Stimulated activated CD8-positive, alpha-beta memory T cell treated with anti-CD3 and anti-CD28 coated beads, Interleukin-12 subunit alpha, Interleukin-12 subunit beta, amount 100 ng/mL, for 1 hour (primary cell): Measurements from ENCODE around the gene UBE2D2.
"Not testable (repeated sequence)": the region's sequence is repeated elsewhere in the genome, so short reads cannot be mapped to it uniquely, and the experiment has no call there.

Experiments used
- DNase-seq: peaks from one replicate; pipeline ENCODE4 v3.0.0-alpha.2; 2020; ENCODE audit warnings: low read depth

Gene UBE2D2

DNA sequence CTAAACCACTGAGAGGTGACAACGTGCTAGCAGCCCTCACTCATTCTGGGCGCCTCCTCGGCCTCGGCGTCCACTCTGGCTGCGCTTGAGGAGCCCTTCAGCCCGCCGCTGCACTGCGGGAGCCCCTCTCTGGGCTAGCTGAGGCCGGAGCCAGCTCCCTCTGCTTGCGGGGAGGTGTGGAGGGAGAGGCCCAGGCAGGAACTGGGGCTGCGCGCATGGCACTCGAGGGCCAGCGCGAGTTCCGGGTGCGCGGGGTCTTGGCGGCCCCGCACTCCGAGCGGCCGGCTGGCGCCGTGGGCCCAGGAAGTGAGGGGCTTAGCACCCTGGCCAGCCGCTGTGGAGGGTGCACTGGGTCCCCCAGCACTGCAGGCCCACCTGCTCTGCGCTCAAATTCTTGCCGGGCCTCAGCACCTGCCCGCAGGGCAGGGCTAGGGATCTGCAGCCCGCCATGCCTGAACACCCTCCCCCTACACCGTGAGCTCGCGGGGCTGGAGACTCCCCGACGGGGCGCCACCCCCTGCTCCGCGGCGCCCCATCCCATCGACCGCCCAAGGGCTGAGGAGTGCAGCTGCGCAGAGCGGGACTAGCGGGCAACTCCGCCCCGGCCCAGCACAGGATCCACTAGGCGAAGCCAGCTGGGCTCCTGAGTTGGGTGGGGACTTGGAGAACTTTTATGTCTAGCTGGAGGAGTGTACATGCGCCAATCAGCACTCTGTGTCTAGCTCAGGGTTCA is 11.8 kb upstream of the UBE2D2 start:
- no peak for DNase-seq

DNA sequence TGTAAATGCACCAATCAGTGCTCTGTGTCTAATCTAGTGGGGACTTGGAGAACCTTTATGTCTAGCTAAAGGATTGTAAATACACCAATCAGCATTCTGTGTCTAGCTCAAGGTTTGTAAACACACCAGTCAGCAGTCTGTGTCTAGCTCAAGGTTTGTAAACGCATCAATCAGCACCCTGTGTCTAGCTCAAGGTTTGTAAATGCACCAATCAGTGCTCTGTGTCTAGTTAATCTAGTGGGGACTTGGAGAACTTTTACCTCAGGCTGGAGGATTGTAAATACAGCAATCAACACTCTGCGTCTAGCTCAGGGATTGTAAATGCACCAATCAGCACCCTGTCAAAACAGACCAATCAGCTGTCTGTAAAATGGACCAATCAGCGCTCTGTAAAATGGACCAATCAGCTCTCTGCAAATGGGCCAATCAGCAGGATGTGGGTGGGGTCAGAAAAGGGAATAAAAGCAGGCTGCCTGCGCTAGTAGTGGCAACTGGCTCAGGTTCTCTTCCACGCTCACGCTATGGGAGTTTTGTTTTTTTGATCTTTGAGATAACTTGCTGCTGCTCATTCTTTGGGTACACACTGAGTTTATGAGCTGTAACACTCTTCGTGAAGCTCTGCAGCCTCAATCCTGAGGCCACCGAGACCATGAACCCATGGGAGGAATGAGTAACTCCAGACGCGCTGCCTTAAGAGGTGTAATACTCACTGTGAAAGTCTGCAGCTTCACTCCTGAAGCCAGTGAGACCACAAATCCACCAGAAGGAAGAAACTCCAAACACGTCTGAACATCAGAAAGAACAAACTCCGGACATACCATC is 10.9 kb upstream of the UBE2D2 start:
- not testable (repeated sequence) for DNase-seq

- no peak for DNase-seq
Observed at GRCh38 chr5:139551191-139551889, 9.8 kb upstream of the UBE2D2 start.

DNA sequence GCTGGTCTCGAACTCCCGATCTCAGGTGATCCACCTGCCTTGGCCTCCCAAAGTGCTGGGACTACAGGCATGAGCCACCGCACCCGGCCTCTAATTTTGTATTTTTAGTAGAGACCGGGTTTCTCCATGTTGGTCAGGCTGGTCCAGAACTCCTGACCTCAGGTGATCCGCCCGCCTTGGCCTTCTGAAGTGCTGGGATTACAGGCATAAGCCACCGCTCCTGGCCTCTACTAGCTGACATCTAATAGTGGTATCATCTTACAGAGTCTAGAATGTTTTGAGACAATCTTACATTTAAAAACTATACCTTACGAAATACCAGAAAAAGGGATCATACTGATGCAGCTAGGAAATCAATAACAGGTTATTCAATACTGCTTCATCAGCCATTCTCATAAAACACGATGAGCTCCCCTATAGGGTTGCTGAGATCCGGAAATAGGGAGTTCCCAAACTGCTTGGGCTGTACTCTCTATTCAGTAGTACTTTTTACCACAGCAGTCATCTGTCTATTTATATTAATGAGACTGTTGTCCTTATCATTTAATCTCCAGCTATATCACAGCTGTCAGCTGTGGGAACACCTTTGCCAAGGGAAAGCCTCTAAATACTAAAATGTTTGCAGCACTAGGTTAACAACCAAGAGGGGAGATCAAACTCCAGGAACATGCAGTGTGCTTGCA is 8.1 kb upstream of the UBE2D2 start:
- no peak for DNase-seq

DNA sequence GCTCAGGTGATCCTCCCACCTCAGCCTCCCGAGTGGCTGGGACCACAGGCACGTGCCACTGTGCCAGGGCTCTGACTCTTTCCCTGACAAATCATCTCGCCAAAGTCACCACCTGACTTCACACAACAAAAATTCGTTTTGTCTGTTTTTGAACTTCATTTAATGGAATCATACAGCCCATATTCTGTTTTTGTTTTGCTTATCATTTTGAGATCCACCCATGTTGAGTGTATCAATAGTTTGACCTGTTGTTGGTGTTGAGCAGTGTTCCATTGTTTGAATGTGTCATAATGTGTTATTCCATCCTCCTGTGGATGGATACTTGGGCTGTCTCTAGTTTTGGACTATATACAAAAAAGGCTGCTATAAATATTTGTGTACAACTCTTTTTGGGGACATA is 6.9 kb upstream of the UBE2D2 start:
- no peak for DNase-seq

DNA sequence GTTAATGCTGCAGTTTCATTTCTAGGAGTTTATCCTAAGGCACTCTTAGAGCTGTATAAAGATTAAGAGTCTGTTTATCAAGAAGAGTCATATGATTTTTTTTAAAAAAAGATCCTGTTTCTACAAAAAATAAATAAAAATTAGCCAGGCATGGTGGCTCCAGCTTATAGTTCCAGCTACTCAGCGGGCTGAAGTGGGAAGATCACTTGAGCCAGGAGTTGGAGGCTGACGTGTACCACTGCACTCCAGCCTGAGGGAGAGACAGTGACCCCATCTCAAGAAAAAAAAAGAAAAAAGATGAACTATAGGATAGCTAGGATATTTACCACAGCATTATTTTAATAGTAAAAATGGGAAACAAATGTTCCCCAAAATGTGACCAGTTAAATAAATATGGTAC is 3.3 kb upstream of the UBE2D2 start:
- no peak for DNase-seq

- peak; percentile 9 for DNase-seq
Observed at GRCh38 chr5:139561655-139562451, 714 bp downstream of the UBE2D2 start.

DNA sequence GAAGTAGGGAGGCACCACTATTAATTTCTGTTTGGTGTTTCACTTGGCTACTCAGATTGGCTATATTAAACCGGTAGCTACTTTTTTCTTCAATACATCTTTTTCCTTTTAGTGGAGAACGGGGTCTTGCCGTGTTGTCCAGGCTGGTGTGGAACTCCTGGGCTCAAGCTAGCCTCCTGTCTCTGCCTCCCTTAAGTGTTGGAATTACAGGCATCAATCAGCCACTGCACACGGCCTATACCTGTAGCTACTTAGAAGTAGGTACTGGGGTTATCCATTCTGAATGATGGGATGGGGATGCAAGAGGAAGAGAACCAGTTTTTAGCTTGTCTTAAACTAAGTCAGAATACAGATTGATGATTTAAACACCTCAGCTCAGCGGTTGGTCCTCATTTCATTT is 1.7 kb downstream of the UBE2D2 start:
- no peak for DNase-seq

DNA sequence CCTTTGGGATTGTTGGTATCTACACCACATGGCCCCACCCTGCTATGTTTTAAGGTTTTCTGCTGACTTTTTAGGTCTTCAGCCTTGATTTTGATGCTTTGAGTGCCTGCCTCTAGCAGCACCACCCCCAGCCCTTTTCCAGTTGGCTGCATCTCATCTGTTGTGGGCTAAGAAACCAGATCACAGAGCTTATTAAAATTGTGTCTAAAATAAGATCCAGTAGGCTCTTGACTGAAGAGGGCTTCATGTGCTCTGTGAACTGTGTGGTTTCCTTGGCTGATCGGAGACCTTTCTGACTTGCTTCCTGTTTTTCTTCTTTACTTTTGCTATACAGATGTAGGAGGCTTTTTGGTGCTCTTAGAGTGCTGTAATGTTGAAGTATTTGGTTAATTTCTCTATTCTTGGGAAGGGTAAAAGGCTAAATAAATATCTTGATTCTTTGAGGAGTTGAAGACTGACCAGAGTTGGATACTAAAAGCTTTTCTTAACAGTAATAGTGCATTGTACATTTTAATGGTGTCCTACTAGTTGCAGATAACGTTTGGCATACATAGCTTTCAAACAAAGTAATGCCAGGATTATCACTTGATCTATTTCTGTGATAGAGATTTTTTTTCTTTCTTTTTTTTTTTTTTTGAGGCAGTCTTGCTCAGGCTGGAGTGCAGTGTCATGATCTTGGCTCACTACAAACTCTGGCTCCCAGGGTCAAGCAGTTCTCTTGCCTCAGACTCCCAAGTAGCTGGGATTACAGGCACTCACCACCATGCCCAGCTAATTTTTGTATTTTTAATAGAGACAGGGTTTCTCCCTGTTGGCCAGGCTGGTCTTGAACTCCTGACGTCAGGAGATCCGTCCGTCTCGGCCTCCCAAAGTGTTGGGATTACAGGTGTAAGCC is 4.5 kb downstream of the UBE2D2 start:
- peak; percentile 19 for DNase-seq

DNA sequence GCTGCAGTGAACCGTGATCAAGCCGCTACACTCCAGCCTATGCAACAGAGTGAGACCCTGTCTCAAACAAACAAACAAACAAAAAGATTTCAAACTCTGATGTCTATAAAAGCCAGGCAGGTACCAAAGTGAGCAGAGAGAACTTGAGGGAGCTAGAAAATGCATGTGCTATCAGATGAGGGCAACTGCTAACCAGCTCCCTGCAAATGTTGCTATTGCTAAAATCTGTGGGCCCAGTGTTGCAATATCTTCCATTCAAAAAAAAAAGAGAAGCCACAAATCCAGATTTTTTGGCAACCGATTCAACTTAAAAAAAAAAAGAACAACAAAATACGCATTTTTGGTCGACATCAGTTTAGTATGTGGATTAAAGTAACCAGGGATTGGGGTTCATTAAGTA is 5.5 kb downstream of the UBE2D2 start:
- DNase-seq, result no peak

- DNase-seq, result no peak
Observed at GRCh38 chr5:139569270-139569955, 8.3 kb downstream of the UBE2D2 start.

GRCh38 chr5:139571543-139571942 is 10.4 kb downstream of the UBE2D2 start:
- DNase-seq, result no peak

DNA sequence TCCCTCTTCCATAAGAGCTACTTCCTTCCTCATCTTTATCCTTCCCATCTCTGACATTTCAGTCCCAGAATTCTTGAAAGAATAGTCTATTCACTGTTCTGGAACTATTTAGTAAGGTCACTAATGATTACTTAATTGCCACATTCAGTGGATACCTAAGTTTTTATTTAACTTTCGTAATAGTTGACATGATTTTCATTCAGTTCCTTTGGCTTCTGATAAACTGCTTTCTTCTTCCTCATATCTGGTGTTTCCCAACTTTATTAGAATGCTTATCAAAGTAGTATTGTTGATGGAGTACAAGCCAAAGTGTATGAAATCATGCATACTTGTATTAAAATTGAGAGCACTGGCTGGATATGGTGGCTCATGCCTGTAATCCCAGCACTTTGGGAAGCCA is 10.8 kb downstream of the UBE2D2 start:
- DNase-seq, result no peak

GRCh38 chr5:139574641-139575312 is 13.6 kb downstream of the UBE2D2 start:
- no peak for DNase-seq

- no peak for DNase-seq
Observed at GRCh38 chr5:139575313-139575646, 14.1 kb downstream of the UBE2D2 start.

DNA sequence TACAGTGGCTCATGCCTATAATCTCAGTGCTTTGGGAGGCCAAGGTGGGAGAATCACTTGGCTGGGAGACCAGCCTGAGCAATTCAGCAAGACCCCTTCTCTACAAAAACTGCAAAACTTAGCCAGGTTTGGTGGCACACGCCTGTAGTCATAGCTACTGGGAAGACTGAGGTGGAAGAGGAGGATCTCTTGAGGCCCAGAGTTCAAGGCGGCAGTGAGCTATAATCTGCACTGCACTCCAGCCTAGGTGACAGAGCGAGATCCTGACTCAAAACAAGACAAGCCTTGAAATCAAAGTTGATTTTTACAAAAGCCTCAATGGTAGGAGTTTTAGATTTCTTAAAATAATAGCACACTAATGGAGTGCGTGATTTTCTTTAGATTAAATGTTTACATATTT is 14.6 kb downstream of the UBE2D2 start:
- DNase-seq, result no peak

GRCh38 chr5:139577689-139578290 is 16.7 kb downstream of the UBE2D2 start:
- no peak for DNase-seq

GRCh38 chr5:139578325-139578724 is 17.2 kb downstream of the UBE2D2 start:
- DNase-seq, result no peak

DNA sequence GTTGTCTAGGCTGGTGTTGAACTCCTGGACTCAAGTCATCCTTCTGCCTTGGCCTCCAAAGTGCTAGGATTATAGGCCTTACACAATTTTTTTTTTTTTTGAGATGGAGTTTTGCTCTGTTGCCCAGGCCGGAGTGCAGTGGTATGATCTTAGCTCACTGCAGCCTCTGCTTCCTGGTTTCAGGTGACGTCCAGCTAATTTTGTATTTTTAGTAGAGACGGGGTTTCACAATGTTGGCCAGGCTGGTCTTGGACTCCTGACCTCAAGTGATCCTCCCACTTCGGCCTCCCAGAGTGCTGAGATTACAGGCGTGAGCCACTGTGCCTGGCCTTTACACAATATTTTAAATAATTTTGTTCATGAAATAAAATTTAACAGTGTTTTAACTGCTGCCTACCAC is 21.0 kb downstream of the UBE2D2 start:
- not testable (repeated sequence) for DNase-seq
